ENCODE results near the gene TMPRSS3.

The TMPRSS3 gene

GRCh38 chr21:42414553-42414927 is 18.7 kb upstream of the TMPRSS3 start:
- no peak overlapping the region for H3K4me3 ChIP-seq (ENCODE audit: low read depth, low read length)
- no peaks in the 10 kb centered on the region for H3K36me3 ChIP-seq (ENCODE audit: control insufficient read depth in 2 of 2, insufficient read depth in 1 of 2, low read length in 2 of 2)
- ChIA-PET CTCF (no interaction called here), POLR2A (no interaction called here)
- no peaks in the 10 kb centered on the region for H3K9me3 ChIP-seq (ENCODE audit: control insufficient read depth, insufficient read depth, low read depth, low read length)
- H3K4me1 ChIP-seq (ENCODE audit: control insufficient read depth, insufficient read depth, low read length), result no peaks in the 10 kb centered on the region
- no peak for TF ChIP-seq ZNF776 (tag by site-specific recombination; IDR thresholded peaks at IDR 0.05; ENCODE audit: borderline replicate concordance)
- no peak for TF ChIP-seq HOXA7 (CRISPR knock-in tag; IDR thresholded peaks at IDR 0.05; ENCODE audit: borderline replicate concordance)
- TF ChIP-seq PBX3 (CRISPR knock-in tag; IDR thresholded peaks at IDR 0.05), result no peak
- TF ChIP-seq ZNF792 (tag by site-specific recombination; IDR thresholded peaks at IDR 0.05), result no peak
- TF ChIP-seq ZFP41 (tag by site-specific recombination; IDR thresholded peaks at IDR 0.05; ENCODE audit: borderline replicate concordance), result no peak
- no peak for TF ChIP-seq HOXC10 (CRISPR knock-in tag; IDR thresholded peaks at IDR 0.05)
- TF ChIP-seq ZNF23 (tag by site-specific recombination; IDR thresholded peaks at IDR 0.05; ENCODE audit: borderline replicate concordance), result no peak
- TF ChIP-seq MEIS1 (CRISPR knock-in tag; IDR thresholded peaks at IDR 0.05; ENCODE audit: borderline replicate concordance), result no peak
- no peak for TF ChIP-seq ZBTB1 (tag by site-specific recombination; IDR thresholded peaks at IDR 0.05)
- TF ChIP-seq ZNF202 (tag by site-specific recombination; IDR thresholded peaks at IDR 0.05; ENCODE audit: borderline replicate concordance), result no peak
- TF ChIP-seq ZNF488 (tag by site-specific recombination; IDR thresholded peaks at IDR 0.05), result no peak
- TF ChIP-seq SCRT1 (tag by site-specific recombination; IDR thresholded peaks at IDR 0.05; ENCODE audit: borderline replicate concordance), result no peak
- TF ChIP-seq ZNF362 (tag by site-specific recombination; IDR thresholded peaks at IDR 0.05), result no peak
- TF ChIP-seq ZNF214 (tag by site-specific recombination; IDR thresholded peaks at IDR 0.05; ENCODE audit: borderline replicate concordance), result no peak
- TF ChIP-seq, protein P1, sequence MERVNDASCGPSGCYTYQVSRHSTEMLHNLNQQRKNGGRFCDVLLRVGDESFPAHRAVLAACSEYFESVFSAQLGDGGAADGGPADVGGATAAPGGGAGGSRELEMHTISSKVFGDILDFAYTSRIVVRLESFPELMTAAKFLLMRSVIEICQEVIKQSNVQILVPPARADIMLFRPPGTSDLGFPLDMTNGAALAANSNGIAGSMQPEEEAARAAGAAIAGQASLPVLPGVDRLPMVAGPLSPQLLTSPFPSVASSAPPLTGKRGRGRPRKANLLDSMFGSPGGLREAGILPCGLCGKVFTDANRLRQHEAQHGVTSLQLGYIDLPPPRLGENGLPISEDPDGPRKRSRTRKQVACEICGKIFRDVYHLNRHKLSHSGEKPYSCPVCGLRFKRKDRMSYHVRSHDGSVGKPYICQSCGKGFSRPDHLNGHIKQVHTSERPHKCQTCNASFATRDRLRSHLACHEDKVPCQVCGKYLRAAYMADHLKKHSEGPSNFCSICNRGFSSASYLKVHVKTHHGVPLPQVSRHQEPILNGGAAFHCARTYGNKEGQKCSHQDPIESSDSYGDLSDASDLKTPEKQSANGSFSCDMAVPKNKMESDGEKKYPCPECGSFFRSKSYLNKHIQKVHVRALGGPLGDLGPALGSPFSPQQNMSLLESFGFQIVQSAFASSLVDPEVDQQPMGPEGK (tag by site-specific recombination; IDR thresholded peaks at IDR 0.05), result no peak
- TF ChIP-seq REPIN1 (tag by site-specific recombination; IDR thresholded peaks at IDR 0.05; ENCODE audit: low read depth), result no peak
- TF ChIP-seq ZNF629 (tag by site-specific recombination; IDR thresholded peaks at IDR 0.05), result no peak
- no peak for TF ChIP-seq ZNF501 (tag by site-specific recombination; IDR thresholded peaks at IDR 0.05)
- H3K27ac ChIP-seq (ENCODE audit: extremely low read depth, low read depth, low read length), result no peak overlapping the region

- Histone ChIP-seq H3K36me3 (ENCODE audit: control insufficient read depth in 2 of 2, insufficient read depth in 1 of 2, low read length in 2 of 2) (no peaks in the 10 kb centered on the region), H3K9me3 (ENCODE audit: control insufficient read depth, insufficient read depth, low read depth, low read length) (no peaks in the 10 kb centered on the region), H3K4me1 (ENCODE audit: control insufficient read depth, insufficient read depth, low read length) (no peaks in the 10 kb centered on the region), H3K27ac (ENCODE audit: extremely low read depth, low read depth, low read length) (no peak overlapping the region), H3K4me3 (ENCODE audit: low read depth, low read length) (no peak overlapping the region)
- CTCF ChIA-PET, result no interaction called here
- POLR2A ChIA-PET, result no interaction called here
- no peak for TF ChIP-seq ZBTB48 (tag by site-specific recombination; IDR thresholded peaks at IDR 0.05)
- TF ChIP-seq ZNF155 (tag by site-specific recombination; IDR thresholded peaks at IDR 0.05), result no peak
- TF ChIP-seq SALL2 (tag by site-specific recombination; IDR thresholded peaks at IDR 0.05; ENCODE audit: borderline replicate concordance), result no peak
- TF ChIP-seq ZNF664 (tag by site-specific recombination; IDR thresholded peaks at IDR 0.05), result no peak
- TF ChIP-seq PRDM2 (tag by site-specific recombination; IDR thresholded peaks at IDR 0.05; ENCODE audit: borderline replicate concordance), result no peak
- no peak for TF ChIP-seq ZNF571 (tag by site-specific recombination; IDR thresholded peaks at IDR 0.05)
- no peak for TF ChIP-seq ZEB2 (tag by site-specific recombination; IDR thresholded peaks at IDR 0.05)
Observed at GRCh38 chr21:42414066-42414465, 18.2 kb upstream of the TMPRSS3 start.
